Osteocyte (in vitro differentiated cells): ENCODE data around the gene MFAP5. TPM values are rescaled to one million over a fixed set of nuclear protein-coding genes. Genes with fewer than 3 reads are reported as not detected.

ENCODE experiments used
- DNase-seq: peaks from one replicate; pipeline ENCODE4 v3.0.0; 2021; ENCODE audit warnings: mixed read lengths; ENCODE audit not compliant: unreplicated experiment; ENCODE audit errors: extremely low spot score
- H3K27ac Mint-ChIP-seq: one replicate; pipeline ENCODE4 v1.8.0; 2021; ENCODE audit warnings: mild to moderate bottlenecking, mixed read lengths; ENCODE audit not compliant: unreplicated experiment
- H3K27me3 Mint-ChIP-seq: one replicate; pipeline ENCODE4 v1.8.0; 2021; ENCODE audit warnings: mixed read lengths; ENCODE audit not compliant: unreplicated experiment
- H3K36me3 Mint-ChIP-seq: one replicate; pipeline ENCODE4 v1.8.0; 2021; ENCODE audit warnings: mixed read lengths; ENCODE audit not compliant: unreplicated experiment
- H3K4me1 Mint-ChIP-seq: one replicate; pipeline ENCODE4 v1.8.0; 2021; ENCODE audit warnings: mixed read lengths; ENCODE audit not compliant: unreplicated experiment
- H3K4me3 Mint-ChIP-seq: one replicate; pipeline ENCODE4 v1.8.0; 2021; ENCODE audit warnings: mild to moderate bottlenecking, moderate library complexity, mixed read lengths; ENCODE audit not compliant: unreplicated experiment
- H3K9me3 Mint-ChIP-seq: one replicate; pipeline ENCODE4 v1.8.0; 2021; ENCODE audit warnings: mixed read lengths; ENCODE audit not compliant: unreplicated experiment
- total RNA-seq: library from RNA; stranded (reverse); gene quantifications from 2 replicates; pipeline ENCODE4 v1.2.1, GENCODE V29; 2021
- TF ChIP-seq, protein P1 (sequence below): fragments of 200-600 bp; sonication (generic); IDR thresholded peaks from 2 replicates; pipeline ENCODE4 v1.5.0; 2021; ENCODE audit warnings: antibody characterized with exemption, mild to moderate bottlenecking, moderate library complexity

Gene MFAP5
- total RNA-seq, 1 donor from 2014 or later, result not detected

DNA sequence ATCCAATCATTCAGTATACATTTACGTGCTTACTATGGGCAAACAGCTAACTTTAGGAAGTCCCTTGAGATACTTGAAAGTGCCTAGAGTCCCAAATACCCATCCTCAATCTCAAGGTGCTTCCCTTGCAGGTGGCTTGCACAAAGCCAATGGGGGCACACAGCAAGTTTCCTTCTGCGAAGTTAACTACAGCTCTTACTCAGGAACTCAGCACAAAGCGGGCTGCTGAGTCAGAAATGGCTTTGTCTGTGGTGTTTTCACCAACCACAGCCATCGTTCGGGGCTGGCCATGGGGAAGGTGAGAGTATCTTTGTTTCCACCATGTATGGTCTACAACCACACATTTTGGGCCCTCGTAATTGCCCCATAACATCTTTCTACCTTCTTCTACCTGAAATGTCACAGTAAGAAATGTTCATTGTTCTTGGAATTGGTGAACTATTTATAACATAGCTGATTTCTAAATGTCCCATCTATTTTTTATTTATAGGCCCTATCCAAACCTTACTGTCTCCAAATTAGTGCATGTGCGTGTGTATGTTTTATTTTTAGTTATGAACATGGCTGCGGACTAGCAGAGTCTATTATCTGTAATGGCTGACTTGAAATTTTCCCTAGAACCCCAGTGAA, 13.9 kb downstream of the MFAP5 start:
- no peak for DNase-seq
- no peaks in the 10 kb centered on the region for H3K36me3 Mint-ChIP-seq
- TF ChIP-seq, protein P1, sequence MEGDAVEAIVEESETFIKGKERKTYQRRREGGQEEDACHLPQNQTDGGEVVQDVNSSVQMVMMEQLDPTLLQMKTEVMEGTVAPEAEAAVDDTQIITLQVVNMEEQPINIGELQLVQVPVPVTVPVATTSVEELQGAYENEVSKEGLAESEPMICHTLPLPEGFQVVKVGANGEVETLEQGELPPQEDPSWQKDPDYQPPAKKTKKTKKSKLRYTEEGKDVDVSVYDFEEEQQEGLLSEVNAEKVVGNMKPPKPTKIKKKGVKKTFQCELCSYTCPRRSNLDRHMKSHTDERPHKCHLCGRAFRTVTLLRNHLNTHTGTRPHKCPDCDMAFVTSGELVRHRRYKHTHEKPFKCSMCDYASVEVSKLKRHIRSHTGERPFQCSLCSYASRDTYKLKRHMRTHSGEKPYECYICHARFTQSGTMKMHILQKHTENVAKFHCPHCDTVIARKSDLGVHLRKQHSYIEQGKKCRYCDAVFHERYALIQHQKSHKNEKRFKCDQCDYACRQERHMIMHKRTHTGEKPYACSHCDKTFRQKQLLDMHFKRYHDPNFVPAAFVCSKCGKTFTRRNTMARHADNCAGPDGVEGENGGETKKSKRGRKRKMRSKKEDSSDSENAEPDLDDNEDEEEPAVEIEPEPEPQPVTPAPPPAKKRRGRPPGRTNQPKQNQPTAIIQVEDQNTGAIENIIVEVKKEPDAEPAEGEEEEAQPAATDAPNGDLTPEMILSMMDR, result no peak
- H3K4me3 Mint-ChIP-seq, result no peak overlapping the region
- H3K9me3 Mint-ChIP-seq, result no peaks in the 10 kb centered on the region
- no peak overlapping the region for H3K27ac Mint-ChIP-seq
- peaks cover 20% of the 10 kb centered on the region for H3K27me3 Mint-ChIP-seq
- H3K4me1 Mint-ChIP-seq, result no peaks in the 10 kb centered on the region

DNA sequence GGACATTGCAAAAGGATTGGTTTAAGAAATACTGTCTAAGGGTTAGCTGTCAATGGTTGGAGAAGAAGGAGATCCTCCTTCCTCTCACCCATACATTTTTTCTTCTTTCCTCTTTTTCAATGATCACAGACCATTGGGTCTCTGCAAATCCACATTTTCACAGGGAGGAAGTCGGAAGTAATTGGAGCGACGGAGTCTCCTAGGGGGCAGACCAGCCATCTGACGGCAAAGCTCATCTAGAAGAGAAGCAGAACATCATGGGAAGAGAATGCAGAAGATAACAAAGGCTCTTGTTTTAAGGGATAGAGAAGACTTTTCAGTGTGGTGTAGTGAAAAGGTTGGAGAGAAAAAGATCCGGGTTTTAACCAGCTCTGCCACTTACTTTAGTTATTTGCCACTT, 14.7 kb downstream of the MFAP5 start:
- no peak overlapping the region for H3K27ac Mint-ChIP-seq
- peaks cover 20% of the 10 kb centered on the region for H3K27me3 Mint-ChIP-seq
- H3K36me3 Mint-ChIP-seq, result no peaks in the 10 kb centered on the region
- no peaks in the 10 kb centered on the region for H3K9me3 Mint-ChIP-seq
- H3K4me3 Mint-ChIP-seq, result no peak overlapping the region
- H3K4me1 Mint-ChIP-seq, result no peaks in the 10 kb centered on the region
- no peak for DNase-seq
- TF ChIP-seq, protein P1, result no peak

DNA sequence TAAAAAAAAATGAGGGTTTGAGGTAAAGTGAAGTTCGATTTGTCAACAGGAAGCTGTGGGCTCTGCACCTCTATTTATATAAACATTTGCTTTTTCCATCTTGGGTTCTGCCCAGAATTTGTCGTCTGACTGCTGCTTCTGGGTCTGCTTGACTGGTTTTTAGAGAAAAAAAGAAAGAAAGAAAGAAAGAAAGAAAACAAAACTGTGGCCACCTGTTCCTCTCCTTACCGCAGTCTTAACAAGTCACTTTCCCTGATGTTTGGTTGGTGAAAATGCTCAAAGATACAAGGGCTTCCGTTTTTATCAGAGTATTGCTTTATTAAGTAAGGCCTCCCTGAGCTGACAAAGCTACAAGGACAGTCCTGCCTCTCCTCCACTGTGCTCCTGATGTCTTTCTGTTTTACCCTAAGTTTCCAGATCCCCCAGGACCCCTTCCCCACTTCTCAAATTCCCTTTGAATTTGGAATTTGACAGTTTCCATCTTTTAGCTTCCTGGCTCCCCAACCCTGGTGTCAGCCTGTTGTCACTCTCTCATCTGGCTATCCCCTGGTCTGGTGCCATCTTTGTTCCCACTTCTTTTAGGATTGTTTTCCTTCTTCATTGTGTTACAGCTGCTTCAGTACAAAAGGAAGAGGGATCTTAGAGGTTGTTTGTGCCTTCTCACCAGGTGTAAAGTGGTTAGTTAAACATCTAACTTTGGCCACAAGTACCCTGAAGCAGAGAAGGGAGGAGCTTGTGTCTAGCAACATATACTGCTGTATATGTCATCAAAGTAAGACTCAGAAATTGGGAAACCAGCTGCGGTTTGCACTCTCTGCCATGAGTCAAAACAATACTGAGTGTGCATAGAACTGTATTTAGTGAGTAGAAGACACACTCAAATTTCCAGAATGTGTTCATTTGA, 18.0 kb downstream of the MFAP5 start:
- H3K27ac Mint-ChIP-seq, result no peak overlapping the region
- no peaks in the 10 kb centered on the region for H3K36me3 Mint-ChIP-seq
- no peaks in the 10 kb centered on the region for H3K9me3 Mint-ChIP-seq
- TF ChIP-seq, protein P1, result no peak
- H3K4me3 Mint-ChIP-seq, result no peak overlapping the region
- no peaks in the 10 kb centered on the region for H3K4me1 Mint-ChIP-seq
- DNase-seq, result peak; percentile 25
- peaks cover 14% of the 10 kb centered on the region for H3K27me3 Mint-ChIP-seq

DNA sequence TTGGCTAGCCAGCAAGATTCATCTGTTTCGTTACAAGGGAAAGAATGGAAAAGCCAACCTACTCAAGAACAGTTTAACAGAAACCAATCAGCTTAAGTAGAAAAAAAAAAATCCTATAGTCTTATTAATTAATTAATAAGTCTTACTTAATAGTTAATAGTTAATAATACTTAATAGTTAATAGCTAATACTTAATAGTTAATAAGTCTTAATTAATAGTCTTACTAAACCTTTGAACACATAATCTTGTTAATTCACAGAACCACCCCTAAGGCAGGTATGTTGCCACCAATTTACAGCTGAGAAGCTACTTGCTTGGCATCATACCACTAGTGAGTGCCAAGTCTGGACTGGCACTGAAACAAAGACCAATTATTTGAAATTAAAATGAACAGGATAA, 19.9 kb downstream of the MFAP5 start:
- H3K4me3 Mint-ChIP-seq, result no peak overlapping the region
- no peaks in the 10 kb centered on the region for H3K4me1 Mint-ChIP-seq
- no peak overlapping the region for H3K27ac Mint-ChIP-seq
- no peak for DNase-seq
- peaks cover 11% of the 10 kb centered on the region for H3K27me3 Mint-ChIP-seq
- TF ChIP-seq, protein P1, result no peak
- no peaks in the 10 kb centered on the region for H3K36me3 Mint-ChIP-seq
- no peaks in the 10 kb centered on the region for H3K9me3 Mint-ChIP-seq

- DNase-seq, result no peak
- H3K27me3 Mint-ChIP-seq, result peaks cover 6% of the 10 kb centered on the region
- no peak overlapping the region for H3K27ac Mint-ChIP-seq
- no peaks in the 10 kb centered on the region for H3K9me3 Mint-ChIP-seq
- H3K4me3 Mint-ChIP-seq, result no peak overlapping the region
- H3K4me1 Mint-ChIP-seq, result no peaks in the 10 kb centered on the region
- TF ChIP-seq, protein P1, result no peak
- H3K36me3 Mint-ChIP-seq, result no peaks in the 10 kb centered on the region
Measured at GRCh38 chr12:8639936-8640335, 22.7 kb downstream of the MFAP5 start.
